Keratinocyte (primary cell): ENCODE results near the gene PPIL4. TPM values are rescaled to one million over a fixed set of nuclear protein-coding genes. Genes with fewer than 3 reads are reported as not detected.
A peak's percentile ranks its signal among the peaks of the same experiment; 100 is the strongest.

ENCODE experiments used
- DNase-seq: peaks from one replicate; pipeline ENCODE4 v3.0.0-alpha.2; 2011; ENCODE audit warnings: low read depth, missing footprints, low spot score
- FAIRE-seq: peaks from 2 replicates; lab custom pipeline; 2011; peaks lifted over from hg19 to GRCh38; lab: Jason Lieb, UNC
- H2AFZ ChIP-seq: 2 replicates; pipeline ENCODE4 v1.6.0; 2012; ENCODE audit warnings: low read length, control low read depth, inconsistent platforms; ENCODE audit not compliant: control insufficient read depth
- H3K27ac ChIP-seq: 2 replicates; pipeline ENCODE4 v1.5.1; 2011; ENCODE audit warnings: low read length; ENCODE audit not compliant: control insufficient read depth, insufficient read depth
- H3K27me3 ChIP-seq: 3 replicates; pipeline ENCODE4 v1.6.0; 2011; ENCODE audit warnings: low read length; ENCODE audit not compliant: control insufficient read depth, insufficient read depth; ENCODE audit errors: extremely low read depth
- H3K36me3 ChIP-seq, 2 experiments: 2 replicates in 1 of 2; 3 replicates in 1 of 2; pipeline ENCODE4 v1.5.1; 2011; ENCODE audit warnings: low read length in 2 of 2, mild to moderate bottlenecking in 1 of 2; ENCODE audit not compliant: control insufficient read depth in 2 of 2, insufficient read depth in 2 of 2; ENCODE audit errors: extremely low read depth in 1 of 2
- H3K4me1 ChIP-seq: 3 replicates; pipeline ENCODE4 v1.5.1; 2011; ENCODE audit warnings: low read length; ENCODE audit not compliant: control insufficient read depth, insufficient read depth; ENCODE audit errors: extremely low read depth
- H3K4me2 ChIP-seq: 3 replicates; pipeline ENCODE4 v1.6.0; 2011; ENCODE audit warnings: low read depth, low read length; ENCODE audit not compliant: control insufficient read depth, insufficient read depth; ENCODE audit errors: extremely low read depth
- H3K4me3 ChIP-seq, 3 experiments: fragments of 200-600 bp in 1 of 3; sonication (generic) in 1 of 3; 2 replicates in 2 of 3; 3 replicates in 1 of 3; pipeline ENCODE4 v1.5.1; 2011 to 2016; ENCODE audit warnings: low read length in 3 of 3, mild to moderate bottlenecking in 3 of 3, control low read depth in 2 of 3, inconsistent platforms in 1 of 3, low read depth in 1 of 3, mixed read lengths in 1 of 3, mixed run types in 1 of 3, moderate library complexity in 1 of 3; ENCODE audit not compliant: control insufficient read depth in 2 of 3, insufficient read depth in 2 of 3; ENCODE audit errors: extremely low read depth in 1 of 3
- H3K79me2 ChIP-seq: 2 replicates; pipeline ENCODE4 v1.6.0; 2012; ENCODE audit warnings: low read length; ENCODE audit not compliant: control insufficient read depth, insufficient read depth
- H3K9ac ChIP-seq: 3 replicates; pipeline ENCODE4 v1.6.0; 2011; ENCODE audit warnings: low read length; ENCODE audit not compliant: control insufficient read depth, insufficient read depth; ENCODE audit errors: extremely low read depth
- H3K9me1 ChIP-seq: 3 replicates; pipeline ENCODE4 v1.6.0; 2011; ENCODE audit warnings: low read length; ENCODE audit not compliant: control insufficient read depth, insufficient read depth; ENCODE audit errors: extremely low read depth
- H3K9me3 ChIP-seq: 2 replicates; pipeline ENCODE4 v1.5.1; 2012; ENCODE audit warnings: low read depth, low read length; ENCODE audit not compliant: control insufficient read depth
- H4K20me1 ChIP-seq: 3 replicates; pipeline ENCODE4 v1.6.0; 2011; ENCODE audit warnings: low read length; ENCODE audit not compliant: control insufficient read depth, insufficient read depth; ENCODE audit errors: extremely low read depth
- CTCF ChIP-seq, 3 experiments: IDR thresholded peaks in 1 of 3; conservative IDR thresholded peaks in 1 of 3; optimal IDR thresholded peaks in 1 of 3; 2 replicates in 2 of 3; 3 replicates in 1 of 3; pipeline versions ENCODE3 to v1.5.1; 2011; ENCODE audit warnings: low read length in 3 of 3, mild to moderate bottlenecking in 3 of 3, moderate library complexity in 2 of 3, control low read depth in 1 of 3, inconsistent platforms in 1 of 3; ENCODE audit not compliant: insufficient read depth in 2 of 3; ENCODE audit errors: extremely low read depth in 1 of 3
- EZH2 ChIP-seq: IDR thresholded peaks from one replicate; pipeline ENCODE4 v1.6.1; 2012; ENCODE audit warnings: inconsistent platforms, mild to moderate bottlenecking, low read length, moderate library complexity
- dilution Hi-C: fragments of 300-500 bp; cut with MboI; formaldehyde crosslinking; loops from one replicate; pipeline ENCODE4 v1.7.0; 2020; ENCODE audit warnings: low sequenced_read_pairs; ENCODE audit not compliant: extremely low pct_ligation_motif_present
- polyA plus RNA-seq, 5 experiments: library from polyadenylated mRNA; depleted of rRNA in 3 of 5; stranded (reverse) in 3 of 5; stranded (forward) in 1 of 5; unstranded in 1 of 5; fragments of >200 nt; gene quantifications; 1 replicate in 1 of 5; 2 replicates in 3 of 5; 3 replicates in 1 of 5; pipeline versions ENCODE4 v1.2.1 to v1.2.3, GENCODE V29; 2011 to 2012; ENCODE audit warnings: missing spikeins in 2 of 5, low read depth in 1 of 5, low replicate concordance in 1 of 5

PPIL4 gene
- polyA plus RNA-seq, 1 donor (not counting 4 experiments of a cell fraction or from before 2014, with no cell fraction given) = 14.0 TPM

DNA sequence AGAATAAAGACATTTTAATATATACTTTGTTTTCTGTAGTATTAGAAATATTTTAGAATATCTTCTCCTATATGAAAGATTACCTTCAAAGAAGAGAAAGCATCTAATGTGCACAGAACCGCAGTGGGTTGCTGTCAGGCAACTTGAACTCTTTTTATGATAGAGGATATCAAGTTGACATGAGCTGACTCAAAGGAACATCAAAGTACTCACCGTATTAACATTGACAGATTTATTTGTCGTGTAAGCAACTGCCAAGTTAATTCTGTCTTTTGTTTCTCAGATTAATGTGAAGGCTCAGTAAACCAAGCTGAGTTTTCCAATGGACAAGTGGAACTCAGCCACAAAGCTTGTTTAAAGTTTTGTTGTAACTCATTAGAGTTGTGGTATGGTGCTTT is 18.1 kb upstream of the PPIL4 start:
- no peaks in the 10 kb centered on the region for H3K27me3 ChIP-seq
- FAIRE-seq = no peak
- peak overlapping the region; percentile 96 for H3K4me2 ChIP-seq
- H3K9ac ChIP-seq = no peak overlapping the region
- H3K27ac ChIP-seq = peak overlapping the region; percentile 37
- peaks cover 26% of the 10 kb centered on the region for H3K4me1 ChIP-seq
- no peaks in the 10 kb centered on the region for H3K9me1 ChIP-seq
- no peak for DNase-seq
- peaks cover 22% of the 10 kb centered on the region for H3K79me2 ChIP-seq
- no peak overlapping the region for H3K4me3 ChIP-seq
- no peak for TF ChIP-seq CTCF (optimal IDR thresholded peaks at IDR 0.05 in 1 of 3, IDR thresholded peaks at IDR 0.05 in 1 of 3, conservative IDR thresholded peaks at IDR 0.05 in 1 of 3; ENCODE audit: extremely low read depth in 1 of 3, insufficient read depth in 2 of 3, low read length in 3 of 3)
- no peak for TF ChIP-seq EZH2
- dilution Hi-C loops = no loop called here
- no peak overlapping the region for H2AFZ ChIP-seq
- H3K36me3 ChIP-seq = no peaks in the 10 kb centered on the region
- no peaks in the 10 kb centered on the region for H4K20me1 ChIP-seq
- no peaks in the 10 kb centered on the region for H3K9me3 ChIP-seq

DNA sequence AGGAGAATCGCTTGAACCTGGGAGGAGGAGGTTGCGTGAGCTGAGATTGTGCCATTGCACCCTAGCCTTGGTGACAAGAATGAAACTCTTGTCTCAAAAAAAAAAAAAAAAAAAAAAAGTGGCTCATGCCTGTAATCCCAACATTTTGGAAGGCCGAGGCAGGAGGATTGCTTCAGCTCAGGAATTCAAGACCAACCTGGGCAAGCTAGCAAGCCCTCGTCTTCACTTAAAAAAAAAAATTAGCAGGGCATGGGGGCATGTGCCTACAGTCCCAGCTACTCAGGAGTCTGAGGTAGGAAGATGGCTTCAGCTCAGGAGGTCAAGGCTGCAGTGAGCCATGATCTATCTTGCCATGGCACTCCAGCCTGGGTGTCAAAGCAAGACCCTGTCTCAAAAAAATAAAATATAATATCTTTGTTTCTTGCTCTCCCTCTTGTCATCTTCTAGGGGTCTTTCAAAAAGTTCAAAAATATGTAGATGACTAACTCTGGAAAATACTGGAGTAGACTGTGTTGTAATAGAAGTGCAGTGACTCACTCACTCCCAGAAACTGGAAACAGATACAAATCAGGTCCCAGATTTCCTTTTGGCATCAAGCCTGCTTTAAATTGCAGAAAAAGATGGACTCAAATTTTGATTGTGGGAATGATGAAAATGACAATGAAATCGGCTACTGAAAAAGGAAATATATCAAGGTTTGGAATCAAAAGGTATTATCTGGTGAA is 17.5 kb upstream of the PPIL4 start:
- Histone ChIP-seq H3K4me3 (no peak overlapping the region), H3K9me1 (no peaks in the 10 kb centered on the region), H2AFZ (no peak overlapping the region), H3K4me2 (peak overlapping the region; percentile 96), H3K79me2 (peaks cover 19% of the 10 kb centered on the region), H3K4me1 (peaks cover 26% of the 10 kb centered on the region), H3K9ac (no peak overlapping the region), H3K36me3 (no peaks in the 10 kb centered on the region), H3K27me3 (no peaks in the 10 kb centered on the region), H4K20me1 (no peaks in the 10 kb centered on the region), H3K27ac (peak overlapping the region; percentile 51), H3K9me3 (no peaks in the 10 kb centered on the region)
- no peak for DNase-seq
- no peak for FAIRE-seq
- TF ChIP-seq CTCF (optimal IDR thresholded peaks at IDR 0.05 in 1 of 3, IDR thresholded peaks at IDR 0.05 in 1 of 3, conservative IDR thresholded peaks at IDR 0.05 in 1 of 3; ENCODE audit: extremely low read depth in 1 of 3, insufficient read depth in 2 of 3, low read length in 3 of 3) (no peak), EZH2 (no peak)
- dilution Hi-C loops = no loop called here
